MM.1S (cell line): Measurements from ENCODE around the gene PEX26.

Experiments
- DNase-seq: peaks from one replicate; pipeline ENCODE4 v3.0.0-alpha.2; 2015
- H2AFZ ChIP-seq: fragments of 300-600 bp; sonication (generic); 2 replicates; pipeline ENCODE4 v1.6.0; 2016; ENCODE audit warnings: antibody characterized with exemption, low read length
- H3F3A ChIP-seq: fragments of 300-600 bp; sonication (generic); 2 replicates; pipeline ENCODE4 v1.6.1; 2016; ENCODE audit warnings: mild to moderate bottlenecking, antibody characterized with exemption, low read length, moderate library complexity, mixed read lengths; ENCODE audit not compliant: insufficient read depth
- H3K27ac ChIP-seq: fragments of 300-600 bp; sonication (generic); 2 replicates; pipeline ENCODE4 v1.5.1; 2016; ENCODE audit warnings: mild to moderate bottlenecking, low read length
- H3K27me3 ChIP-seq: fragments of 300-600 bp; sonication (generic); replicated peaks from 2 replicates; pipeline ENCODE4 v1.6.0; 2016; ENCODE audit warnings: low read length; ENCODE audit not compliant: insufficient read depth
- H3K36me3 ChIP-seq: fragments of 300-600 bp; sonication (generic); replicated peaks from 2 replicates; pipeline ENCODE4 v1.6.1; 2016; ENCODE audit warnings: mild to moderate bottlenecking, low read length, mixed read lengths; ENCODE audit not compliant: insufficient read depth
- H3K4me1 ChIP-seq: fragments of 300-600 bp; sonication (generic); 2 replicates; pipeline ENCODE4 v1.6.1; 2016; ENCODE audit warnings: low read length, mixed read lengths
- H3K4me2 ChIP-seq: fragments of 300-600 bp; sonication (generic); 2 replicates; pipeline ENCODE4 v1.6.0; 2016; ENCODE audit warnings: low read depth, low read length
- H3K4me3 ChIP-seq: fragments of 300-600 bp; sonication (generic); 2 replicates; pipeline ENCODE4 v1.5.1; 2016; ENCODE audit warnings: low read length, mixed read lengths
- H3K79me2 ChIP-seq: fragments of 300-600 bp; sonication (generic); 2 replicates; pipeline ENCODE4 v1.6.1; 2016; ENCODE audit warnings: mixed run types, low read length, mixed read lengths
- H3K9ac ChIP-seq: fragments of 300-600 bp; sonication (generic); 2 replicates; pipeline ENCODE4 v1.6.1; 2016; ENCODE audit warnings: low read length, mixed read lengths
- H3K9me2 ChIP-seq: fragments of 300-600 bp; sonication (generic); replicated peaks from 2 replicates; pipeline ENCODE4 v1.6.1; 2016; ENCODE audit warnings: mild to moderate bottlenecking, low read length, mixed read lengths; ENCODE audit not compliant: insufficient read depth
- H3K9me3 ChIP-seq: fragments of 300-600 bp; sonication (generic); replicated peaks from 2 replicates; pipeline ENCODE4 v1.6.1; 2016; ENCODE audit warnings: mild to moderate bottlenecking, low read length, mixed read lengths; ENCODE audit not compliant: insufficient read depth
- H4K20me1 ChIP-seq: fragments of 300-600 bp; sonication (generic); 2 replicates; pipeline ENCODE4 v1.6.1; 2016; ENCODE audit warnings: mild to moderate bottlenecking, low read length, moderate library complexity, mixed read lengths; ENCODE audit not compliant: insufficient read depth
- CTCF ChIP-seq: fragments of 300-600 bp; sonication (generic); IDR thresholded peaks from 2 replicates; pipeline ENCODE4 v1.5.1; 2016; ENCODE audit warnings: antibody characterized with exemption, low read length, mixed read lengths
- EZH2 ChIP-seq: fragments of 300-600 bp; sonication (generic); optimal IDR thresholded peaks from 2 replicates; pipeline ENCODE3; 2017; ENCODE audit warnings: low read depth, mild to moderate bottlenecking, antibody characterized with exemption, low read length, mixed read lengths
- EZH2phosphoT487 ChIP-seq: fragments of 300-600 bp; sonication (generic); IDR thresholded peaks from 2 replicates; pipeline ENCODE4 v1.6.1; 2018; ENCODE audit warnings: antibody characterized with exemption, low read length

Gene PEX26

GRCh38 chr22:18090286-18090685 is 12.5 kb downstream of the PEX26 start:
- Histone ChIP-seq H3K9ac (no peak overlapping the region), H4K20me1 (no peaks in the 10 kb centered on the region), H3K36me3 (peaks cover 3% of the 10 kb centered on the region; the same call in 1 of the 2 replicates), H3K79me2 (peaks cover 12% of the 10 kb centered on the region; the same call in 1 of the 2 replicates), H2AFZ (no peak overlapping the region), H3F3A (peaks cover 10% of the 10 kb centered on the region; the same call in 1 of the 2 replicates), H3K9me3 (no peaks in the 10 kb centered on the region), H3K27me3 (no peaks in the 10 kb centered on the region), H3K9me2 (no peaks in the 10 kb centered on the region), H3K4me2 (no peak overlapping the region), H3K4me3 (no peak overlapping the region), H3K27ac (no peak overlapping the region), H3K4me1 (peaks cover 26% of the 10 kb centered on the region)
- TF ChIP-seq EZH2phosphoT487 (no peak), CTCF (no peak), EZH2 (no peak)
- no peak for DNase-seq

GRCh38 chr22:18091478-18091877 is 13.7 kb downstream of the PEX26 start:
- Histone ChIP-seq H3F3A (peaks cover 10% of the 10 kb centered on the region; the same call in 1 of the 2 replicates), H3K4me2 (peak overlapping the region; percentile 64), H3K36me3 (peaks cover 3% of the 10 kb centered on the region; the same call in 1 of the 2 replicates), H3K9me3 (no peaks in the 10 kb centered on the region), H3K4me1 (peaks cover 26% of the 10 kb centered on the region), H3K27me3 (no peaks in the 10 kb centered on the region), H3K79me2 (peaks cover 12% of the 10 kb centered on the region; the same call in 1 of the 2 replicates), H3K4me3 (peak overlapping the region; percentile 39), H3K9me2 (no peaks in the 10 kb centered on the region), H3K9ac (peak overlapping the region; percentile 24; the same call in 1 of the 2 replicates), H2AFZ (no peak overlapping the region), H3K27ac (peak overlapping the region; percentile 65), H4K20me1 (no peaks in the 10 kb centered on the region)
- TF ChIP-seq EZH2phosphoT487 (no peak), EZH2 (no peak)
- peak; percentile 73 for DNase-seq

GRCh38 chr22:18091916-18092526 is 14.2 kb downstream of the PEX26 start:
- TF ChIP-seq CTCF (no peak), EZH2phosphoT487 (no peak), EZH2 (no peak)
- Histone ChIP-seq H3K27me3 (no peaks in the 10 kb centered on the region), H3K4me1 (peaks cover 26% of the 10 kb centered on the region), H2AFZ (no peak overlapping the region), H3K79me2 (peaks cover 12% of the 10 kb centered on the region; the same call in 1 of the 2 replicates), H3K27ac (peak overlapping the region; percentile 65), H3K9ac (peak overlapping the region; percentile 24; the same call in 1 of the 2 replicates), H3K9me2 (no peaks in the 10 kb centered on the region), H4K20me1 (no peaks in the 10 kb centered on the region), H3K36me3 (peaks cover 3% of the 10 kb centered on the region; the same call in 1 of the 2 replicates), H3K4me3 (peak overlapping the region; percentile 39), H3F3A (peaks cover 10% of the 10 kb centered on the region; the same call in 1 of the 2 replicates), H3K4me2 (peak overlapping the region; percentile 64), H3K9me3 (no peaks in the 10 kb centered on the region)
- peak; percentile 62 for DNase-seq

GRCh38 chr22:18093661-18094060 is 15.9 kb downstream of the PEX26 start:
- Histone ChIP-seq H3K27me3 (no peaks in the 10 kb centered on the region), H3K4me3 (no peak overlapping the region), H3K79me2 (peaks cover 3% of the 10 kb centered on the region; the same call in 1 of the 2 replicates), H2AFZ (no peak overlapping the region), H3K27ac (no peak overlapping the region), H3K36me3 (no peaks in the 10 kb centered on the region), H4K20me1 (no peaks in the 10 kb centered on the region), H3K9me2 (no peaks in the 10 kb centered on the region), H3K4me2 (no peak overlapping the region), H3K9ac (no peak overlapping the region), H3K4me1 (peaks cover 18% of the 10 kb centered on the region), H3F3A (peaks cover 7% of the 10 kb centered on the region; the same call in 1 of the 2 replicates), H3K9me3 (no peaks in the 10 kb centered on the region)
- DNase-seq, result no peak
- no peak for TF ChIP-seq EZH2
- TF ChIP-seq CTCF, result no peak
- no peak for TF ChIP-seq EZH2phosphoT487
